HuH-7.5 (cell line): Measurements from ENCODE around the gene ENPP7.

Source experiments
- DNase-seq: peaks from one replicate; pipeline ENCODE4 v3.0.0; 2011; ENCODE audit warnings: low spot score

Gene ENPP7

GRCh38 chr17:79777894-79778503 lies 47.3 kb downstream of the ENPP7 start, which contains the start of gene CBX2:
TSS of gene CBX2 (plus strand) at chr17:79778148. CDS start at chr17:79778236, 88 bp downstream.
- DNase-seq: peak; percentile 95

GRCh38 chr17:79778504-79779083 lies 47.9 kb downstream of the ENPP7 start:
- no peak for DNase-seq

- no peak for DNase-seq
Measured at GRCh38 chr17:79779084-79779529, 48.4 kb downstream of the ENPP7 start.

GRCh38 chr17:79779661-79780365 lies 49.1 kb downstream of the ENPP7 start:
- DNase-seq: no peak

- DNase-seq: no peak
Measured at GRCh38 chr17:79781012-79781650, 50.4 kb downstream of the ENPP7 start.

- DNase-seq: no peak
Measured at GRCh38 chr17:79781736-79782575, 51.2 kb downstream of the ENPP7 start.

GRCh38 chr17:79783891-79784290 lies 53.1 kb downstream of the ENPP7 start:
- DNase-seq: no peak

- no peak for DNase-seq
Measured at GRCh38 chr17:79784353-79785016, 53.7 kb downstream of the ENPP7 start.

GRCh38 chr17:79785017-79785899 lies 54.5 kb downstream of the ENPP7 start:
- DNase-seq: no peak

GRCh38 chr17:79785900-79786810 lies 55.4 kb downstream of the ENPP7 start:
- DNase-seq: no peak

GRCh38 chr17:79786930-79787643 lies 56.3 kb downstream of the ENPP7 start:
- no peak for DNase-seq

GRCh38 chr17:79788455-79788854 lies 57.7 kb downstream of the ENPP7 start:
- DNase-seq: no peak

- no peak for DNase-seq
Measured at GRCh38 chr17:79788989-79789942, 58.5 kb downstream of the ENPP7 start.

GRCh38 chr17:79789943-79790804 lies 59.4 kb downstream of the ENPP7 start:
- DNase-seq: peak; percentile 97

- DNase-seq: no peak
Measured at GRCh38 chr17:79790805-79791734, 60.3 kb downstream of the ENPP7 start.
